Measurements from ENCODE around the gene SLX4. TPM values are rescaled to one million over a fixed set of nuclear protein-coding genes. Genes with fewer than 3 reads are reported as not detected.

Gene SLX4
- total RNA-seq, 1 donor from 2014 or later: 1.3 TPM

DNA sequence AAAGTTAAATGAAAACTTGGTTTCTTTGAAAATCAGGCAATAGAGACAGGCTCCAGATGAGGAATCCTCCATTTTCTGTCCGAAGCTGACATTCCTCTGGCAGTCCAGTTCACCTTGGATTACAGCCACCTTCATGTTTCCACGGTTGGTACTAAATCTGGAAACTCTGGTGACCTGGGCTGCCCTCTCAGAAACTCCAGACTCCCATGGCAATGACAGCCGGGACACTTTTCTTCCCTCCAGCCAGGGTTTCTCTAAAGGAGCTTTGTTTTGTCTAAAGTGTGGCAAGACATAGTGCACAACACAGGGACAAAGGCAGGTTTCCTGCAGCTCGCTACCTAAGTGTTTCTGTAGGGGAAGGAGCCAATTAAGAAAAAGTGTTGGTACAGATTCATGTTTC is 74.6 kb downstream of the SLX4 start:
- Histone ChIP-seq H3K27me3 (ENCODE audit: control insufficient read depth, insufficient read depth, low read length) (no peaks in the 10 kb centered on the region), H3K36me3 (ENCODE audit: control insufficient read depth, insufficient read depth, low read length) (peaks cover 10% of the 10 kb centered on the region), H3K4me3 (ENCODE audit: low read depth, low read length) (no peak overlapping the region)
- FAIRE-seq: no peak
- TF ChIP-seq, protein P1, sequence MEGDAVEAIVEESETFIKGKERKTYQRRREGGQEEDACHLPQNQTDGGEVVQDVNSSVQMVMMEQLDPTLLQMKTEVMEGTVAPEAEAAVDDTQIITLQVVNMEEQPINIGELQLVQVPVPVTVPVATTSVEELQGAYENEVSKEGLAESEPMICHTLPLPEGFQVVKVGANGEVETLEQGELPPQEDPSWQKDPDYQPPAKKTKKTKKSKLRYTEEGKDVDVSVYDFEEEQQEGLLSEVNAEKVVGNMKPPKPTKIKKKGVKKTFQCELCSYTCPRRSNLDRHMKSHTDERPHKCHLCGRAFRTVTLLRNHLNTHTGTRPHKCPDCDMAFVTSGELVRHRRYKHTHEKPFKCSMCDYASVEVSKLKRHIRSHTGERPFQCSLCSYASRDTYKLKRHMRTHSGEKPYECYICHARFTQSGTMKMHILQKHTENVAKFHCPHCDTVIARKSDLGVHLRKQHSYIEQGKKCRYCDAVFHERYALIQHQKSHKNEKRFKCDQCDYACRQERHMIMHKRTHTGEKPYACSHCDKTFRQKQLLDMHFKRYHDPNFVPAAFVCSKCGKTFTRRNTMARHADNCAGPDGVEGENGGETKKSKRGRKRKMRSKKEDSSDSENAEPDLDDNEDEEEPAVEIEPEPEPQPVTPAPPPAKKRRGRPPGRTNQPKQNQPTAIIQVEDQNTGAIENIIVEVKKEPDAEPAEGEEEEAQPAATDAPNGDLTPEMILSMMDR (IDR thresholded peaks at IDR 0.05; ENCODE audit: insufficient read depth, low read length, severe bottlenecking): no peak
- DNase-seq (ENCODE audit: low read depth): no peak

DNA sequence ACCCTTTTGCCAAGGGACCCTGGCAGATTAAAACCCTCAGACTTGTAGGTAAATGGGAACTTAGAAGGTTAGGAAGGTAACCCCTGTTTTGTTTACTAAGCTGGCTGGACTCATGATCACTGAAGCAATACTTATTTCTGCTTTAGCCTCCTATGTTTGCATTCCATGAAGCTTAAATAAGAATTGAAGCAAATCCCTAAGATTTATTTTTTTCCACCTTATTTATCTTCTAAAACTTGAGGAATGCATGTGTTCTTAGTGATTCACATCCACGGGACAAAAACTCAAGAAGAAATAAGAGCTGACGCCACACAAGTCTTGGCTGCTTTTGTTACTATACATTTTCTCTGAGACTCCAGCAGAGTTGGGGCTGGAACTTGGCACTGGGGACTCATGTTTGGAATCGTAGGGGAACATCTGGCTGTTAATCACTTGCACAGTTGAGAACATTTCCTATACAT is 75.1 kb downstream of the SLX4 start:
- TF ChIP-seq, protein P1 (IDR thresholded peaks at IDR 0.05; ENCODE audit: insufficient read depth, low read length, severe bottlenecking): no peak
- H3K27me3 ChIP-seq (ENCODE audit: control insufficient read depth, insufficient read depth, low read length): no peaks in the 10 kb centered on the region
- DNase-seq (ENCODE audit: low read depth): no peak
- H3K4me3 ChIP-seq (ENCODE audit: low read depth, low read length): no peak overlapping the region
- no peak for FAIRE-seq
- H3K36me3 ChIP-seq (ENCODE audit: control insufficient read depth, insufficient read depth, low read length): peaks cover 10% of the 10 kb centered on the region

DNA sequence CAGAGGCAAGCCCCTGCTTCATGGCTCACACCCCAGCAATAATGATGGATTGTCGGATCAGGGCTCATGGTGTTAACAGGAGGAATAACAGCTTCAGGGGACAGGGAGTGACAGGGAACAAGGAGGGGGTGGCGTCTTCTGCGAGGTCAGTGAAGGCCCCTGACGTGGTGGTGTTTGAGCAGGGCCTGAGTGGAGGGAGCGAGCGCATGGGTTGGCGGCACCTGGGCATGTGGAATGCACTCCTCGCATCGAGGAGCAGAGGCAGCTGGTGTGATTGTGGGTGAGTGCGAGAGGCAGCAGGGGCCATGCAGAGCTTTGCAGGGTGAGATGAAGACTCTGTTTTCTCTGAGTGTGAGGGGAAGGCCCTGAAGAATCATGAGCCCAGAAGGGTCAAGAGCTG is 77.3 kb downstream of the SLX4 start:
- TF ChIP-seq, protein P1 (IDR thresholded peaks at IDR 0.05; ENCODE audit: insufficient read depth, low read length, severe bottlenecking): no peak
- DNase-seq (ENCODE audit: low read depth): no peak
- peaks cover 14% of the 10 kb centered on the region for H3K36me3 ChIP-seq (ENCODE audit: control insufficient read depth, insufficient read depth, low read length)
- H3K27me3 ChIP-seq (ENCODE audit: control insufficient read depth, insufficient read depth, low read length): no peaks in the 10 kb centered on the region
- no peak for FAIRE-seq
- no peak overlapping the region for H3K4me3 ChIP-seq (ENCODE audit: low read depth, low read length)

DNA sequence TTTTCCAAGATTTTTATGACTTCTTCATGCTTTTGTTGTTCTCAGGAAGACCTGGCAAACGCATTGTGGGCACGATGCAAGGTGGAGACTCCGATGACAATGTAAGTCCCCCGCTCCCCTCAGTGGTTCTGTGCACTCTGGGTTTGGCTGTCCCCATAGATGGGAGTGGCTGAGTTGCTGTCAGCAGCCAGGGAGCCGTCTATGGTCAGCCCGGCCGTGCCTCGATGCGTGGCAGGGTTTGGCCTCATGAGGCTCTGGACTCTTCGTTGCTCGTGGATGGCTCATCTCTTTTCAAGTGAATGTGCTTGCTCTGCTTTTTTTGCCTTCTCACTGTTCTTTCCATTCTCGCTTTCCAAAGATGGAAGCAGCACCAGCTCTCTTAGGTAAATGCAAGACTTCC is 78.7 kb downstream of the SLX4 start:
- DNase-seq (ENCODE audit: low read depth) (no peak), FAIRE-seq (no peak)
- Histone ChIP-seq H3K4me3 (ENCODE audit: low read depth, low read length) (no peak overlapping the region), H3K27me3 (ENCODE audit: control insufficient read depth, insufficient read depth, low read length) (no peaks in the 10 kb centered on the region), H3K36me3 (ENCODE audit: control insufficient read depth, insufficient read depth, low read length) (peaks cover 17% of the 10 kb centered on the region)
- TF ChIP-seq, protein P1 (IDR thresholded peaks at IDR 0.05; ENCODE audit: insufficient read depth, low read length, severe bottlenecking): no peak

Other genes with a start within 250 kb of the SLX4 start
- 15.6 and 17.4 TPM in 2 replicates for gene ZSCAN32, start 210.6 kb downstream of the SLX4 start, total RNA-seq
- 4.2 TPM in 2 replicates for gene ZNF174, start 210.4 kb downstream of the SLX4 start, total RNA-seq
- 1.3 and 1.9 TPM in 2 replicates for gene ZNF597, start 168.1 kb downstream of the SLX4 start, total RNA-seq
- gene NAA60, start 167.9 kb downstream of the SLX4 start, total RNA-seq: 5.0 and 10.0 TPM in 2 replicates
- gene C16orf90, start 116.1 kb downstream of the SLX4 start, total RNA-seq: not detected in 2 replicates
- gene CLUAP1, start 110.6 kb downstream of the SLX4 start, total RNA-seq: 8.2 and 16.9 TPM in 2 replicates
- gene NLRC3, start 34.2 kb downstream of the SLX4 start, total RNA-seq: not detected in 2 replicates
- gene DNASE1, start 43.1 kb upstream of the SLX4 start, total RNA-seq: 6.8 and 12.3 TPM in 2 replicates
- gene TRAP1, start 105.9 kb upstream of the SLX4 start, total RNA-seq: 98.4 and 111 TPM in 2 replicates